SU-DHL-6 (cell line): ENCODE measurements around the gene TBPL1.

Experiments
- H2AFZ ChIP-seq: fragments of 200-600 bp; sonication (generic); 2 replicates; pipeline ENCODE4 v1.6.1; 2014; ENCODE audit warnings: low read depth, mild to moderate bottlenecking, moderate library complexity, mixed read lengths, antibody characterized with exemption, low read length; ENCODE audit not compliant: severe bottlenecking
- H3F3A ChIP-seq: fragments of 200-600 bp; shearing (Covaris generic); 2 replicates; pipeline ENCODE4 v1.6.0; 2016; ENCODE audit warnings: antibody characterized with exemption, mild to moderate bottlenecking; ENCODE audit not compliant: insufficient read depth
- H3K27ac ChIP-seq: fragments of 200-600 bp; sonication (generic); 2 replicates; pipeline ENCODE4 v1.5.1; 2016; ENCODE audit warnings: low read depth, mild to moderate bottlenecking, low read length, moderate library complexity, mixed read lengths
- H3K27me3 ChIP-seq: fragments of 200-600 bp; sonication (generic), shearing (Covaris generic); 2 replicates; pipeline ENCODE4 v1.6.0; 2014; ENCODE audit warnings: mild to moderate bottlenecking, low read length
- H3K36me3 ChIP-seq: fragments of 200-600 bp; sonication (generic); 2 replicates; pipeline ENCODE4 v1.6.1; 2014; ENCODE audit warnings: mild to moderate bottlenecking, low read length, mixed read lengths
- H3K4me2 ChIP-seq: fragments of 300-600, 200-600 bp; shearing (Covaris generic), sonication (generic); 2 replicates; pipeline ENCODE4 v1.6.0; 2014; ENCODE audit warnings: low read length, low read depth, mild to moderate bottlenecking; ENCODE audit not compliant: poor library complexity, severe bottlenecking
- H3K4me3 ChIP-seq: fragments of 200-600 bp; sonication (generic); 2 replicates; pipeline ENCODE4 v1.5.1; 2014; ENCODE audit warnings: antibody characterized with exemption, low read length, mild to moderate bottlenecking, mixed read lengths; ENCODE audit not compliant: insufficient read depth, poor library complexity, severe bottlenecking
- H3K79me2 ChIP-seq: fragments of 200-600 bp; sonication (generic); 2 replicates; pipeline ENCODE4 v1.6.1; 2014; ENCODE audit warnings: mild to moderate bottlenecking, low read length, moderate library complexity; ENCODE audit not compliant: insufficient read depth
- H3K9ac ChIP-seq: fragments of 200-600 bp; sonication (generic); 2 replicates; pipeline ENCODE4 v1.7.0; 2014; ENCODE audit warnings: mild to moderate bottlenecking, low read length
- H3K9me2 ChIP-seq: fragments of 200-600 bp; sonication (generic); replicated peaks from 2 replicates; pipeline ENCODE4 v1.6.1; 2014; ENCODE audit warnings: low read length; ENCODE audit not compliant: insufficient read depth
- H3K9me3 ChIP-seq: fragments of 200-600 bp; sonication (generic); 2 replicates; pipeline ENCODE4 v1.6.1; 2014; ENCODE audit warnings: low read length, mixed read lengths; ENCODE audit not compliant: insufficient read depth
- H4K20me1 ChIP-seq: fragments of 200-600 bp; sonication (generic); 2 replicates; pipeline ENCODE4 v1.6.1; 2014; ENCODE audit warnings: low read depth, mild to moderate bottlenecking, antibody characterized with exemption, low read length, moderate library complexity, mixed read lengths
- CTCF ChIP-seq: fragments of 200-600 bp; sonication (generic); IDR thresholded peaks from one replicate; pipeline ENCODE4 v1.5.1; 2017; ENCODE audit warnings: antibody characterized with exemption, mild to moderate bottlenecking, low read length, moderate library complexity; ENCODE audit not compliant: insufficient read depth, poor library complexity, severe bottlenecking
- EZH2phosphoT487 ChIP-seq: fragments of 200-600 bp; sonication (generic), shearing (Covaris generic); conservative IDR thresholded peaks from 2 replicates; pipeline ENCODE4 v1.6.1; 2018; ENCODE audit warnings: mild to moderate bottlenecking, antibody characterized with exemption, low read length, moderate library complexity, mixed read lengths

Gene TBPL1

GRCh38 chr6:133951227-133951626 lies 1.8 kb upstream of the TBPL1 start:
- H4K20me1 ChIP-seq, result peaks cover 20% of the 10 kb centered on the region; the same call in 1 of the 2 replicates
- H3K9me2 ChIP-seq, result no peaks in the 10 kb centered on the region
- peak overlapping the region; percentile 71 for H3K4me2 ChIP-seq
- no peak for TF ChIP-seq EZH2phosphoT487
- no peak for TF ChIP-seq CTCF
- no peaks in the 10 kb centered on the region for H3K36me3 ChIP-seq
- H3K4me3 ChIP-seq, result peak overlapping the region; percentile 61
- H3F3A ChIP-seq, result peaks cover 8% of the 10 kb centered on the region; the same call in 1 of the 2 replicates
- H3K9ac ChIP-seq, result peak overlapping the region; percentile 92
- H2AFZ ChIP-seq, result peak overlapping the region; percentile 89
- H3K27me3 ChIP-seq, result no peaks in the 10 kb centered on the region
- peaks cover 32% of the 10 kb centered on the region for H3K79me2 ChIP-seq
- peak overlapping the region; percentile 84; the same call in 1 of the 2 replicates for H3K27ac ChIP-seq
- H3K9me3 ChIP-seq, result no peaks in the 10 kb centered on the region

DNA sequence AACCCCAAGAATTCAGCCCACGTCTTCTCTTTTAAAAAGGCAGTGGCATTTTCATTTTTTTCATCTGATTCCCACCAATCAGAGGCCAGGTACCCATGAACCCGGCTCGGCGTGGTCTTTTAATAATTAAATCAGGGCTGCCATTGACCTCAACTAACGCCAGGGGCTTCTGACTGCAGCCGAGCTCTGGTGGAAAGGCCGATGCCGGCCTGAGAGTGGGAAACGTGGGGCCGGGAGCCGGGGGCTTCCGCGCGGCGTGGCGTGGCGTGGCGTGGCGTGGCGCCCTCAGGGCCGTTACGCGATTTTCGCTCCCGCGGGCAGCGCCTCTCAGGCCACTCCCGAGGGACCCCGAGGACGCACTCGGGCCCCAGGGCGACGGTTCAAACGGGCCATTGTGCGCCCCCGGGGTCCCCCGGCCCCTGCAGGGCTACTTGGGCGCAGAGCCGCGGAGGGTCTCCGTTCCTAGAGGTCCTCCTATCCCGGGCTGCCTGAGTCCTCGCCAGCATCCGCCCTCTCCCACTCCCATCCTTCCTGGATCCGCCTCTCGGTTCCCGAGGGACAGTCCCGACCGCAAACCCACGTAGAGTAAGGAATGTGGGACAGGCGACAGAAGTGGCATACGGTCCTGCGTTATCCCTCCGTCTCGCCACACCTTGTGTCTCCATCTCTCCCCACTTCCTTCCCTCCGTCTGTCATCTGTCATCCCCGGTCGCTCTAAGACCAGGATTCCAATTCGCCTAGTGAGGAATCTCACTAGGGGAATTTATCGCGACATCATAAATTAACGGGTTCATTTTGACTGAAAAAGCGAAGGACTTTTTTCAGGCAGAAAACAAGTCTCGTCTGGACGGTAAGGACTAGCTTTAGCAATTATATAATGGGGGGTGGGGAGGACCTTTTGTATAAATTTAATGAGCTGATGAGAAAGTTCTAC lies 876 bp upstream of the TBPL1 start:
- no peak for TF ChIP-seq EZH2phosphoT487
- TF ChIP-seq CTCF, result peak; percentile 13

DNA sequence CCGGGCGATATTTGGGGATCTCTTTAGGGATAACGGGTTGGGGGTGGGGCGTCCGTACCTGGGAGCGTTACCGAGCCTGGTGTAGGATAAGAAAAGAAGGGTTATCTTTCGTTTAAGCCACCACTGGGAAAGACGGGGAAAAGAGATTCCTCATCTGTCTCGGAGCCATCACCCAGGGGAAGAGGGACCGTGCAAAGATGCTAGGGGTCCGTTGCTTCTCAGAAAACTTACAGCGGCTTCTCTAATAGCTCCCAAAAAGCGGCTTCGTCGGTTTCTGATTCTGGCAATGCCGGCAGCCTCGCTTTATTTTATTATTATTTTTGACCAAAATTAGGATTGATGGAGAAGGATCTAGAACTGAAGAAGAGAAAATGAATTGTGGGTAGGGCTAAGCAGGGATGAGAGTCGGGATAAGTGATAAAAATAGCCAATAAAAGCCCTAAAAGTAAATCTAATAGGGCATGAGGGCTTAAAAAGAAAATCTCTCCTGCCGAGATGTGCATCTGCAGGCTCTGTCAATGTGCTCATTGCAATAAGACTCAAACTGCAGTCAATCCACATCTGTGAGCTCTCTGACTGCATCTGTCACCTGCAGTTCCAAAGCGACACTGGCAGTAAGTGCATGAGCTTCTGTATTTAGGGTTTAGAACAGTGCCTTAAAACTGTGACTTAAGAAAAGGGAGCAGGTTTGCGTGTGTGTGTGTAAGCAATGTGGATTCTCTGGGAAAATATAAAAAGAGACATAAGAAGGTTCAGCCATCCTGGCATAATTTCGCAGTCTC lies 801 bp downstream of the TBPL1 start:
- TF ChIP-seq CTCF (no peak), EZH2phosphoT487 (no peak)
- H3K4me3 ChIP-seq, result peak overlapping the region; percentile 93
- H3K9me2 ChIP-seq, result no peaks in the 10 kb centered on the region
- H4K20me1 ChIP-seq, result peaks cover 33% of the 10 kb centered on the region; the same call in 1 of the 2 replicates
- H2AFZ ChIP-seq, result peak overlapping the region; percentile 86
- H3K4me2 ChIP-seq, result peak overlapping the region; percentile 98
- no peaks in the 10 kb centered on the region for H3K27me3 ChIP-seq
- H3K9me3 ChIP-seq, result no peaks in the 10 kb centered on the region
- H3K9ac ChIP-seq, result peak overlapping the region; percentile 92
- peaks cover 8% of the 10 kb centered on the region; the same call in 1 of the 2 replicates for H3F3A ChIP-seq
- peaks cover 58% of the 10 kb centered on the region for H3K79me2 ChIP-seq
- H3K27ac ChIP-seq, result no peak overlapping the region
- no peaks in the 10 kb centered on the region for H3K36me3 ChIP-seq

More for the DNA sequence above, 876 bp upstream of the TBPL1 start:
- peak overlapping the region; percentile 92 for H3K9ac ChIP-seq
- peak overlapping the region; percentile 84 for H3K27ac ChIP-seq
- peaks cover 41% of the 10 kb centered on the region for H3K79me2 ChIP-seq
- H3K36me3 ChIP-seq, result no peaks in the 10 kb centered on the region
- peak overlapping the region; percentile 89 for H2AFZ ChIP-seq
- peak overlapping the region; percentile 71 for H3K4me2 ChIP-seq
- H3K27me3 ChIP-seq, result no peaks in the 10 kb centered on the region
- H3K9me3 ChIP-seq, result no peaks in the 10 kb centered on the region
- H3K9me2 ChIP-seq, result no peaks in the 10 kb centered on the region
- peaks cover 25% of the 10 kb centered on the region; the same call in 1 of the 2 replicates for H4K20me1 ChIP-seq
- peak overlapping the region; percentile 61 for H3K4me3 ChIP-seq
- H3F3A ChIP-seq, result peaks cover 8% of the 10 kb centered on the region; the same call in 1 of the 2 replicates
